HCT116 (cell line): ENCODE data around the gene ZRANB1. TPM values are rescaled to one million over a fixed set of nuclear protein-coding genes. Genes with fewer than 3 reads are reported as not detected.

ENCODE experiments used
- ATAC-seq: fragments of 200-7000 bp; cut with Tn5 transposase; 2 replicates; pipeline ENCODE4 v1.9.1; 2020; ENCODE audit warnings: mild to moderate bottlenecking, moderate library complexity
- BruUV-seq: library from RNA; stranded (reverse); fragments of 400-500 nt; replicated peaks from 2 replicates; lab custom pipeline; 2021; lab: Mats Ljungman, UMichigan
- CTCF ChIA-PET: fragments of 300-600 bp; sonication (Branson Sonifier 250); formaldehyde crosslinking; loops from one replicate; lab custom pipeline; 2021; ENCODE audit warnings: antibody characterized with exemption; lab: Charles Lee
- POLR2A ChIA-PET: fragments of 300-600, 350-600 bp; sonication (Branson Sonifier 250); formaldehyde crosslinking; loops from one replicate; lab custom pipeline; 2021; ENCODE audit warnings: antibody characterized with exemption; lab: Charles Lee
- RAD21 ChIA-PET, 2 experiments: fragments of 300-600 bp; sonication (Branson Sonifier 250); formaldehyde crosslinking; loops; one replicate each; lab custom pipeline; 2023; ENCODE audit warnings: low total read pairs in 2 of 2; ENCODE audit not compliant: uncharacterized antibody in 2 of 2, unreplicated experiment in 2 of 2, low non-redundant PET in 1 of 2; lab: Charles Lee
- DNase-seq: peaks from one replicate; pipeline ENCODE4 v3.0.0-alpha.2; 2010; ENCODE audit warnings: low read depth, low spot score
- H2AFZ ChIP-seq: fragments of 200-600 bp; shearing (Covaris generic), sonication (generic); 2 replicates; pipeline ENCODE4 v1.6.1; 2017; ENCODE audit warnings: low read depth, mixed run types, mixed read lengths, antibody characterized with exemption, low read length; ENCODE audit not compliant: poor library complexity, severe bottlenecking
- H3K27ac ChIP-seq: 2 replicates; pipeline ENCODE4 v1.5.1; 2012; ENCODE audit warnings: low read depth, low read length
- H3K27me3 ChIP-seq: fragments of 200-600 bp; sonication (generic); 2 replicates; pipeline ENCODE4 v1.6.1; 2016; ENCODE audit warnings: mixed run types, low read length, mixed read lengths; ENCODE audit not compliant: insufficient read depth
- H3K36me3 ChIP-seq, 2 experiments: fragments of 200-500 bp in 1 of 2; fragments of 200-600 bp in 1 of 2; sonication (Bioruptor generic) in 1 of 2; sonication (generic) in 1 of 2; 2 replicates each; pipeline versions ENCODE4 v1.5.1 to v1.6.1; 2014 to 2016; ENCODE audit warnings: low read length in 2 of 2, inconsistent platforms in 1 of 2, mixed read lengths in 1 of 2, mixed run types in 1 of 2; ENCODE audit not compliant: insufficient read depth in 2 of 2, control insufficient read depth in 1 of 2
- H3K4me1 ChIP-seq, 2 experiments: fragments of 200-600 bp in 1 of 2; sonication (generic) in 1 of 2; 2 replicates each; pipeline versions ENCODE4 v1.5.1 to v1.6.1; 2012 to 2017; ENCODE audit warnings: low read length in 2 of 2, inconsistent platforms in 1 of 2, mild to moderate bottlenecking in 1 of 2, mixed read lengths in 1 of 2, mixed run types in 1 of 2, moderate library complexity in 1 of 2; ENCODE audit not compliant: insufficient read depth in 2 of 2, control insufficient read depth in 1 of 2
- H3K4me2 ChIP-seq: fragments of 200-600 bp; sonication (generic); 2 replicates; pipeline ENCODE4 v1.6.1; 2017; ENCODE audit warnings: mixed run types, low read length, mixed read lengths
- H3K4me3 ChIP-seq, 2 experiments: fragments of 200-600 bp in 1 of 2; sonication (generic) in 1 of 2; replicated peaks in 1 of 2; 2 replicates each; pipeline ENCODE4 v1.5.1; 2011 to 2016; ENCODE audit warnings: low read length in 2 of 2, control low read depth in 1 of 2, low read depth in 1 of 2, mild to moderate bottlenecking in 1 of 2, mixed read lengths in 1 of 2, mixed run types in 1 of 2
- H3K79me2 ChIP-seq: fragments of 200-600 bp; sonication (generic); 2 replicates; pipeline ENCODE4 v1.6.1; 2017; ENCODE audit warnings: mild to moderate bottlenecking, mixed run types, low read length, moderate library complexity, mixed read lengths; ENCODE audit not compliant: insufficient read depth
- H3K9ac ChIP-seq: fragments of 200-600 bp; sonication (generic); 2 replicates; pipeline ENCODE4 v1.6.1; 2016; ENCODE audit warnings: low read length, mixed read lengths
- H3K9me2 ChIP-seq: fragments of 200-600 bp; sonication (generic), shearing (Covaris generic); 2 replicates; pipeline ENCODE4 v1.6.1; 2017; ENCODE audit warnings: mixed run types, mild to moderate bottlenecking, moderate library complexity; ENCODE audit not compliant: insufficient read depth
- H3K9me3 ChIP-seq, 2 experiments: fragments of 200-500 bp in 1 of 2; fragments of 200-600 bp in 1 of 2; sonication (Bioruptor generic) in 1 of 2; sonication (generic) in 1 of 2; 2 replicates each; pipeline ENCODE4 v1.6.1; 2014 to 2017; ENCODE audit warnings: low read length in 2 of 2, mixed read lengths in 2 of 2, inconsistent platforms in 1 of 2, low read depth in 1 of 2, mild to moderate bottlenecking in 1 of 2, mixed run types in 1 of 2, moderate library complexity in 1 of 2; ENCODE audit not compliant: control insufficient read depth in 1 of 2, insufficient read depth in 1 of 2
- H4K20me1 ChIP-seq: fragments of 200-600 bp; sonication (generic), shearing (Covaris generic); 2 replicates; pipeline ENCODE4 v1.6.1; 2017; ENCODE audit warnings: mixed run types, mild to moderate bottlenecking, moderate library complexity; ENCODE audit not compliant: insufficient read depth
- CEBPB ChIP-seq: IDR thresholded peaks from 2 replicates; pipeline ENCODE4 v1.6.1; 2012; ENCODE audit warnings: low read depth
- ELF1 ChIP-seq: IDR thresholded peaks from 2 replicates; pipeline ENCODE4 v1.6.1; 2012; ENCODE audit warnings: low read depth, borderline replicate concordance
- EZH2phosphoT487 ChIP-seq: fragments of 200-600 bp; IDR thresholded peaks from 2 replicates; pipeline ENCODE4 v1.6.1; 2018; ENCODE audit warnings: antibody characterized with exemption, borderline replicate concordance
- FOSL1 ChIP-seq: IDR thresholded peaks from 2 replicates; pipeline ENCODE4 v1.6.1; 2012; ENCODE audit warnings: low read depth
- POLR2A ChIP-seq: IDR thresholded peaks from 2 replicates; pipeline ENCODE4 v1.7.0; 2011; ENCODE audit warnings: borderline replicate concordance; ENCODE audit not compliant: insufficient read depth, insufficient read length; ENCODE audit errors: extremely low read depth
- POLR2AphosphoS5 ChIP-seq: IDR thresholded peaks from 2 replicates; pipeline ENCODE4 v1.6.1; 2011; ENCODE audit warnings: mild to moderate bottlenecking, low read depth, low read length, moderate library complexity
- TCF7L2 ChIP-seq: IDR thresholded peaks from 2 replicates; pipeline ENCODE4 v1.7.0; 2011; ENCODE audit warnings: borderline replicate concordance, inconsistent platforms; ENCODE audit not compliant: insufficient read depth, insufficient read length; ENCODE audit errors: extremely low read depth
- YY1 ChIP-seq: IDR thresholded peaks from 2 replicates; pipeline ENCODE4 v1.6.1; 2011; ENCODE audit warnings: low read length, low read depth, moderate library complexity, mild to moderate bottlenecking; ENCODE audit not compliant: insufficient replicate concordance; ENCODE audit errors: extremely low read depth
- ZFX ChIP-seq: fragments of 450-650 bp; IDR thresholded peaks from 2 replicates; pipeline ENCODE4 v1.6.1; 2017
- ZNF274 ChIP-seq: fragments of 200-500 bp; sonication (Bioruptor generic); IDR thresholded peaks from 2 replicates; pipeline ENCODE4 v1.6.1; 2014; ENCODE audit warnings: mild to moderate bottlenecking, low read depth, low read length, inconsistent platforms
- intact Hi-C: fragments of 100-400 bp; cut with micrococcal nuclease; formaldehyde crosslinking; loops from 2 replicates; pipeline ENCODE4 v1.10.0; 2022
- total RNA-seq: library from RNA; stranded (reverse); gene quantifications from one replicate; pipeline ENCODE4 v1.2.1, GENCODE V29; 2021; ENCODE audit not compliant: unreplicated experiment
- TF ChIP-seq, protein P1 (sequence below): IDR thresholded peaks from 2 replicates; pipeline ENCODE4 v1.6.1; 2011; ENCODE audit warnings: mild to moderate bottlenecking, low read length, moderate library complexity; ENCODE audit not compliant: insufficient replicate concordance; ENCODE audit errors: extremely low read depth
- TF ChIP-seq, protein P2 (sequence below): IDR thresholded peaks from 2 replicates; pipeline ENCODE4 v1.6.1; 2012; ENCODE audit warnings: low read depth
- TF ChIP-seq, protein P3 (sequence below): IDR thresholded peaks from 2 replicates; pipeline ENCODE4 v1.6.1; 2012

ZRANB1 gene
- total RNA-seq, 1 experiment from 2014 or later = 23.9 TPM

DNA sequence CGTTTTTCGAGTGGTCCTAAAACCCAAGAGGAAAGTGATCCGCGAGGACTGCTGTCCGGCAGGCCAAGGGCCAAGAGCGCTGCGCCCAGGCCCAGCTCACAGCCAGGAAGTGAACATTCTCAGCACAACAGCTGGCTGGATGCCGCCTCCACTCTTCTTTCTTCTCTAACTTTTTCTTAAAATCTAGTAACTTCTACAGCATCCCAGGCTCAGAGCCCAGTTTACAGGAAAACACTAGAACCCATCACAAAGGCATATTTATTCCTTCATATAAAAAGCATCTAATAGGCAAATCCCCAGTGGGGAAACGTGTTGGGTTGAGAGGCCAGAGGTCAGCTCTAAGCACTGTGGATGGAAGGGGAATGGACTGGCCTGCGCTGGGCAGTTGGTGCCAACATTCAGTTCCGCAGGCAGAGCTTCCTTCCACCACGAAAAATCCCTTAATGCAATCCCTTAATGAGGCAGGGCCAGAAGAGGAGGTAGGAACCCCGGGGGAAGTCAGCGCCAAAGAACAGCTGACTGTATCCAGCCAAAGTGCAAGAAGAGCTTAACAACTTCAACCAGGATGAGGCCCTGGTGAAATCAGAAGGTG is 74.8 kb downstream of the ZRANB1 start:
- RAD21 ChIA-PET = no interaction called here
- H3K27me3 ChIP-seq = no peaks in the 10 kb centered on the region
- no peak for TF ChIP-seq POLR2AphosphoS5

DNA sequence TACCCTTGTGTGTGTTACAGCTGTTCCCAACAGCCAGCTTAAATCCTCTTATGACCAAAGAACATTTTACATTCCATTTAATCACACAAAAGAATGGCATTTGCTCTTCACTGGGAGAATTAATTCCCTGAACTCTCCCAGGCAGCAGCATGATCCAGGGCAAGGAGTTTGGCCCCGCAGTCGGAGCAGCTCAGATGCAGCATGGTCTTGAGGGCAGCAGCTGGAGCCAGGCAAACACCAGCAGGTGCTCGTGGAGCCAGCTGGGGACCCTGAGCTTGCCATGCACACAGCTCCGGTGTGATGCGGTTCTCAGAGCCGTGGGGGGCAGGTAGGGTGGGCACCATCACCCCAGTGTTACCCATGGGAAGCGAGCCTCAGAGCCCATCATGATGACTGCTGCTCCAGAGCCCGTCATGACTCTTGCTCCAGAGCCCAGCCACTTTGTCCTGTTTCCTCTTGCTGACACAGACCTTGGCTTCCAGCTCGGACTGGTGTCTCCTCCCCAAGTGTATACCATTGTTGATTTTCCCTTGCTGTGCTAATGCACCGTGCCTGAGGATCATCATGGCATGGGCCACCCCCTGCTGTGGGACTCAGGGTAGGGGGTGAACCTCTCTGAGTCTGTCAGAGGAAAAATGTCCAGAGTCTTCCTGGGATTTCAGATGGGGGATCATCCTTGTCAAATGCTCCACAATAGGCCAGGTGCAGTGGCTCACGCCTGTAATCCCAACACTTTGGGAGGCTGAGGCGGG is 75.8 kb downstream of the ZRANB1 start:
- DNase-seq = no peak
- Histone ChIP-seq H3K4me1 (no peaks in the 10 kb centered on the region), H3K9me3 (no peaks in the 10 kb centered on the region), H3K79me2 (peaks cover 81% of the 10 kb centered on the region), H4K20me1 (peaks cover 3% of the 10 kb centered on the region; the same call in 1 of the 2 replicates), H3K9ac (no peak overlapping the region), H3K27me3 (no peaks in the 10 kb centered on the region), H3K9me2 (no peaks in the 10 kb centered on the region), H3K4me3 (no peak overlapping the region), H3K36me3 (no peaks in the 10 kb centered on the region), H3K4me2 (no peak overlapping the region), H3K27ac (no peak overlapping the region), H2AFZ (no peak overlapping the region)
- POLR2A ChIA-PET = no interaction called here
- BruUV-seq = no TSS peak
- RAD21 ChIA-PET = no interaction called here
- CTCF ChIA-PET = no interaction called here
- intact Hi-C loops = loop anchor here (2.0 kb wide), 1 partner anchor 75 kb away; the partner anchor contains the start of gene ZRANB1
- no peak for ATAC-seq
- TF ChIP-seq YY1 = no peak
- TF ChIP-seq, protein P1, sequence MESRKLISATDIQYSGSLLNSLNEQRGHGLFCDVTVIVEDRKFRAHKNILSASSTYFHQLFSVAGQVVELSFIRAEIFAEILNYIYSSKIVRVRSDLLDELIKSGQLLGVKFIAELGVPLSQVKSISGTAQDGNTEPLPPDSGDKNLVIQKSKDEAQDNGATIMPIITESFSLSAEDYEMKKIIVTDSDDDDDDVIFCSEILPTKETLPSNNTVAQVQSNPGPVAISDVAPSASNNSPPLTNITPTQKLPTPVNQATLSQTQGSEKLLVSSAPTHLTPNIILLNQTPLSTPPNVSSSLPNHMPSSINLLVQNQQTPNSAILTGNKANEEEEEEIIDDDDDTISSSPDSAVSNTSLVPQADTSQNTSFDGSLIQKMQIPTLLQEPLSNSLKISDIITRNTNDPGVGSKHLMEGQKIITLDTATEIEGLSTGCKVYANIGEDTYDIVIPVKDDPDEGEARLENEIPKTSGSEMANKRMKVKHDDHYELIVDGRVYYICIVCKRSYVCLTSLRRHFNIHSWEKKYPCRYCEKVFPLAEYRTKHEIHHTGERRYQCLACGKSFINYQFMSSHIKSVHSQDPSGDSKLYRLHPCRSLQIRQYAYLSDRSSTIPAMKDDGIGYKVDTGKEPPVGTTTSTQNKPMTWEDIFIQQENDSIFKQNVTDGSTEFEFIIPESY = no peak
- no peak for TF ChIP-seq TCF7L2
- TF ChIP-seq POLR2A = no peak
- TF ChIP-seq FOSL1 = no peak
- TF ChIP-seq CEBPB = no peak
- TF ChIP-seq, protein P2, sequence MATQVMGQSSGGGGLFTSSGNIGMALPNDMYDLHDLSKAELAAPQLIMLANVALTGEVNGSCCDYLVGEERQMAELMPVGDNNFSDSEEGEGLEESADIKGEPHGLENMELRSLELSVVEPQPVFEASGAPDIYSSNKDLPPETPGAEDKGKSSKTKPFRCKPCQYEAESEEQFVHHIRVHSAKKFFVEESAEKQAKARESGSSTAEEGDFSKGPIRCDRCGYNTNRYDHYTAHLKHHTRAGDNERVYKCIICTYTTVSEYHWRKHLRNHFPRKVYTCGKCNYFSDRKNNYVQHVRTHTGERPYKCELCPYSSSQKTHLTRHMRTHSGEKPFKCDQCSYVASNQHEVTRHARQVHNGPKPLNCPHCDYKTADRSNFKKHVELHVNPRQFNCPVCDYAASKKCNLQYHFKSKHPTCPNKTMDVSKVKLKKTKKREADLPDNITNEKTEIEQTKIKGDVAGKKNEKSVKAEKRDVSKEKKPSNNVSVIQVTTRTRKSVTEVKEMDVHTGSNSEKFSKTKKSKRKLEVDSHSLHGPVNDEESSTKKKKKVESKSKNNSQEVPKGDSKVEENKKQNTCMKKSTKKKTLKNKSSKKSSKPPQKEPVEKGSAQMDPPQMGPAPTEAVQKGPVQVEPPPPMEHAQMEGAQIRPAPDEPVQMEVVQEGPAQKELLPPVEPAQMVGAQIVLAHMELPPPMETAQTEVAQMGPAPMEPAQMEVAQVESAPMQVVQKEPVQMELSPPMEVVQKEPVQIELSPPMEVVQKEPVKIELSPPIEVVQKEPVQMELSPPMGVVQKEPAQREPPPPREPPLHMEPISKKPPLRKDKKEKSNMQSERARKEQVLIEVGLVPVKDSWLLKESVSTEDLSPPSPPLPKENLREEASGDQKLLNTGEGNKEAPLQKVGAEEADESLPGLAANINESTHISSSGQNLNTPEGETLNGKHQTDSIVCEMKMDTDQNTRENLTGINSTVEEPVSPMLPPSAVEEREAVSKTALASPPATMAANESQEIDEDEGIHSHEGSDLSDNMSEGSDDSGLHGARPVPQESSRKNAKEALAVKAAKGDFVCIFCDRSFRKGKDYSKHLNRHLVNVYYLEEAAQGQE = no peak
- no peak for TF ChIP-seq EZH2phosphoT487
- TF ChIP-seq, protein P3, sequence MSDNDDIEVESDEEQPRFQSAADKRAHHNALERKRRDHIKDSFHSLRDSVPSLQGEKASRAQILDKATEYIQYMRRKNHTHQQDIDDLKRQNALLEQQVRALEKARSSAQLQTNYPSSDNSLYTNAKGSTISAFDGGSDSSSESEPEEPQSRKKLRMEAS = no peak
- TF ChIP-seq ZNF274 = no peak
- TF ChIP-seq ZFX = no peak
- no peak for TF ChIP-seq ELF1

More for the DNA sequence above, 74.8 kb downstream of the ZRANB1 start:
- ChIA-PET CTCF (no interaction called here), POLR2A (no interaction called here)
- no peaks in the 10 kb centered on the region for H3K36me3 ChIP-seq
- H3K79me2 ChIP-seq = peaks cover 80% of the 10 kb centered on the region
- ATAC-seq (no peak), DNase-seq (no peak)
- H3K4me1 ChIP-seq = no peaks in the 10 kb centered on the region
- H3K4me2 ChIP-seq = no peak overlapping the region
- intact Hi-C loops = no loop called here
- H3K9me3 ChIP-seq = no peaks in the 10 kb centered on the region
- BruUV-seq = no TSS peak
- no peak overlapping the region for H3K27ac ChIP-seq
- H2AFZ ChIP-seq = no peak overlapping the region
- H4K20me1 ChIP-seq = peaks cover 3% of the 10 kb centered on the region; the same call in 1 of the 2 replicates
- no peaks in the 10 kb centered on the region for H3K9me2 ChIP-seq
- no peak overlapping the region for H3K9ac ChIP-seq
- H3K4me3 ChIP-seq = no peak overlapping the region
